Activated CD8-positive, alpha-beta memory T cell treated with anti-CD3 and anti-CD28 coated beads for 4 hours (primary cell): Measurements from ENCODE around the gene OR51B6.
"Not testable (repeated sequence)": the region's sequence is repeated elsewhere in the genome, so short reads cannot be mapped to it uniquely, and the experiment has no call there.

Source experiments
- DNase-seq, 2 donors: peaks; one replicate each; pipeline ENCODE4 v3.0.0-alpha.2; 2020; ENCODE audit warnings: low read depth in 2 of 2

The OR51B6 gene

DNA sequence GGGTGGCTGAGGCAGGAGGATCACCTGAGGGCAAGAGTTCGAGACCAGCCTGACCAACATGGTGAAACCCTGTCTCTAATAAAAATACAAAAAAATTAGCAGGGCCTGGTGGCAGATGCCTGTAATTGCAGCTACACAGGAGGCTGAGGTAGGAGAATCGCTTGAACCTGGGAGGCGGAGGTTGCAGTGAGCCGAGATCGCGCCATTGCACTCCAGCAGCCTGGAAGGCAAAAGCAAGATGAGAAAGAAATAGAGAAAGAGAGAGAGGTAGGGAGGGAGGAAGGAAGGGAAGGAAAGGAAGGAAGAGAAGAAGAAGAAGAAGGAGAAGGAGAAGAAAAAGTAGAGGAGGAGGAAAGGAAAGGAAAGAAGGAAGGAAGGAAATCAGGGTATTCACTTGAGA, 15.1 kb downstream of the OR51B6 start:
- DNase-seq, result not testable (repeated sequence)

DNA sequence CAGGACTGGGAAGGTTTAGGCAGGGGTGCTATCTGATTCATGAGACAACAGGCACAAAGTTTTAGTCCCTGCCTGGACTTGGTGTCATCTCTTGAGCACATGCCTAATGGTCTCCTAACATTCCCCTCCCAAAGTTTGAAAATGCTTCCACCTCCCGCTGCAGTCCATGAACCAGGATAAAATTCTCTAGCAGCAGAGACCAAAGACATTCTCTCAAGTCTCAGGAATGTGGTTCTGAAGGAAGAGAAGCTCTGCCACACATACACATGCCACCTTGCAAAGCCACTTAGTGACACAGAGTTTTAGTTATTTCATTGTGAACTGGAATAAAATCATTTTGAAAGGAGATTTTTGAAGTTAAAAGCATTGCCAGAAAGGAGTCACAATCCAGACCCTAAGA, 15.5 kb downstream of the OR51B6 start:
- no peak for DNase-seq

DNA sequence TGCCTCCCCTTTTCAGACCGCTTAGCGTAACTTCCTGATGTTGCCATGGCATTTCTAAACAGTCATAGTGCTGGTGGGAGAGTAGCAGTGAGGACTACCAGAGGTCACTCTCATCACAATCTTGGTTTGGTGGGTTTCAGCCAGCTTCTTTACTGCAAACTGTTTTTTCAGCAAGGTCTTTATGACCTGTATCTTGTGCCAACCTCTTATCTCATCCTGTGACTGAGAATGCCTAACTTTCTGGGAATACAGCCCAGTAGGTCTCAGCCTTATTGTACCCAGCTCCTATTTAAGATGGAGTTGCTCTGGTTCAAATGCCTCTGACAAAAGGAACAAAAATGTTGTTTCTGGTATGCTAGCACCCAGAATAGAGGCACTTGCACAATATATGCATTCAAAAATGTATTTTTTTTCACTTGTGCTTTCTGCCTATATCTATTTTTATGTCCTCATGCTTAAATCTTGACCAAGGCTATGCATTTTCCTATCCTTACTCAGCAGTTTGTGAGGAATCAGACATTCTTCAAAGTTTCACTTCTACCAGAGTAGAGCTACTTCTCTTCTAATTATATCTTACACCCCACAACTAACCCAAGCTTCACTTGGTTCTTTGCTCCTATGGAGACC, 16.3 kb downstream of the OR51B6 start:
- no peak for DNase-seq

DNA sequence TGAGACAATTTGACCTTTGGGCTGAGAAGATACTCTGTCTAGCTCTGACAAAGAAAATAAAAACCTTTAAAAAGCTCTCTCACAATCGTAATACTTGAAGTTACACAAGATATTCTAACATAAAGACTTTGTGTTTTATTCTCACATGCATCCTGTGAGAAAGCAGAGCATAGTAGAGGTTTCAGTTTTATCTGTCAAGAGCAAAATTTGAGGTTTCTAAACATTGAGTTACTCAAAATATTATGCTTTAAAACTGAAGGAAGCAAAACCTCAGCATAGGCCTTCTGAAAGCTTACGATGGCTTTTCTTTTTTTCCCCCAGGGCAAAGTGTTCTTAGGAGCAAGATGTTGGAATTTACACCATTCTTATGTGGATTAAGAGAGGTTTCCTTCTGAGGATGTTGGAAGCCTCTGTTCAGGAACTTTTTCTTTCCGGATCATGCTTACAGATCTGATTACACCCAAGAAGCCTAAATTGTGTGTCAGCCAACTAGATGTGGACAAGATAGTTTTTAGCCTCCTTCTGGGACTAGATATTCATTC, 17.3 kb downstream of the OR51B6 start:
- no peak for DNase-seq

DNA sequence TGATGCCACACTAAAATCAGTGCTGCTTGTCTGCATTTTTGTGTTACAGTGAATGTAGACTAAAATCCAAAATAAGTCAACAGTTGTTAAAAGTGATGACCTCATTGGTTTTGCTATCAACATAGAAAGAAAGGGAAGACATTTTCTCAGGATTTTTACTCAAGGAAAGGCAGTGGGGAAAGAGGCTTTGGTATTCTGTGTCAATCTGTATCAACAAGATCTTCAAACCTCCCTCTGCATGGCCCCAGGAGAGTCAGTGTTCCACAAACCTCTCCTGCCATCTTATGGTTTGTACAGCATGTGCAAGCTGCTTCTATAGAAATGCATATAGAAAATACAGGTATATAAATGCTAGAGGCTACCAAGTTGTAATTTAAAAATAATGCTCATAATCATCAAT, 18.5 kb downstream of the OR51B6 start:
- no peak for DNase-seq

DNA sequence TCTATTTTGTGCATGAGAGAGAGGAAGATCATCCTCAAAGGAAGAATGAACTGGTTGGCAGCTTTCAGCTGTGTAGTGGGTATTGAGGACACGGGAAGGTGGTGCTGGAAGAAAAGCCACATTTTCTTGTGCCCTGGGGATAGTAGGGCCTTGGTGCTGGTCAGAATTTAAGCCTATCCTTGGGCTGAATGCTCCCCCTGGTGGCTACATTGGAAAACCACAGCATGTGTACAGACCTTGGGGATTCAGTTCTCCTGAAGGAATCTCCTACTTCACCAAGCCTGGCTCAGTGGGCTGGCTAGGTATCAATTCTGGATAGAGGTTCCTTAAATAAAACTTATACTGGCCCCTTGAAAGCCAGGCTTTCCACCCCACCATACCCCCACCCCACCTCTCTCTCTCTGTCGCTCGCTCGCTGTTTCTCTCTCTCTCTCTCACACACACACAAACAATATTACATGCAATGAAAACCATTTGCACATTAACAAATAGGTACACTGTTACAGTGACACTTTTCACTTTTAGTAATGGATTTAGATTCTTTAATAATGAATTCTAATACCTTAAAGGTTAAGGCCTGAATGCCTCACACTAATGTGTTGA, 29.5 kb downstream of the OR51B6 start:
- no peak for DNase-seq

DNA sequence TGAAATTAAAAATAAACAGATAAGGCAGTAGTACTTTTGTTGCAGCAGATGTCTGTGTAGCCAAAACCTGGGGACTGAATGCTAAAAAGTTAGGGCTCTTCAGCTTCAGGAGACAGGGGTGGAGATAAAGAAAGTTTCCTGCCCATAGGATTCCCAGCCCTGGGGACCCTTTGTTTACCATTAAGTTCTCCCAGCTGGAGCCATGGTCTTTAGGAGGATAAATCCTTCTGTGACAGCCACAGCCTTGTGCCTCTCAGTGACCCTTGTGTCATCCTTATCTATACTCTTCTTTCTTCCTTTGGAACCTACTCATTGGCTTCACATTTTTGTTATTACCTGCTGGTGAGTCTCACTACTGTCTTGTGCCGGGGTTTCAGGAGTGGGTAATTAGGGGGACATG, 32.3 kb downstream of the OR51B6 start, which contains the start of gene OR51M1:
Gene OR51M1, plus strand, starts transcription at position 237 of the 400 bp plus-strand sequence. CDS start 5,587 bp downstream, outside the sequence.
- DNase-seq, result no peak

DNA sequence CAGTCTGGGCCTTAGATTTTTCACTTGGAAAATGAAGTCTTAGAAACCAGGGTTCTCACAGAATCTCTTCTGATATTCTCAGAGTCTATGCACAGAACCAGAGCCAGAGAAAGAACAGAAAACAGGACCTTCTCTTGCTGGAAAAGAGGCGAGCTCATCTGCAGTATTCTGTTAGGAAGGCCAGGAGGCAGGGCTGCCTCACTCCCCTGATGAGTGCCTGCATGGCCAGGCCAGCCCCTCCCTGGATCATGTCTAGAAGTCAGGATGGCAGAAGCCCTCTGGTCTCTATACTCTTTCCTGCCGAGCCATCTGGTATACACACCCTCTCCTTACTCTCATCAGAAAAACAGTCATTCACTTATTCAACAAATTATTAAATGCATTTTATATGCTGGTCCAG, 33.0 kb downstream of the OR51B6 start:
- DNase-seq, result no peak

DNA sequence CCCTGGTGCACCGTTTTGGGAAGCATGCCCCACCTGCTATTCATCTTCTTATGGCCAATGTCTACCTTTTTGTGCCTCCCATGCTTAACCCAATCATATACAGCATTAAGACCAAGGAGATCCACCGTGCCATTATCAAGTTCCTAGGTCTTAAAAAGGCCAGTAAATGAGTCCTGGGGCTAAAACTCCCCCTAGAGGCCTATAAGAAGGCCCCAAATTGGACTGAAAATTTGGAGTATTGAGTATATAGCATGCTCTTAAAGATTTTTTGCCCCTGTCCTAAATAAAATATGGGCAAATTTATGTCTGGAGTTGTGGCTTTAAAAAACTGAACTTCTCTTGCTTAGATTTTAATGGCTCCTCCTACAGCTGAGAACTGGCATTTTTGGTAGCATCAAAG, 38.9 kb downstream of the OR51B6 start:
- no peak for DNase-seq

DNA sequence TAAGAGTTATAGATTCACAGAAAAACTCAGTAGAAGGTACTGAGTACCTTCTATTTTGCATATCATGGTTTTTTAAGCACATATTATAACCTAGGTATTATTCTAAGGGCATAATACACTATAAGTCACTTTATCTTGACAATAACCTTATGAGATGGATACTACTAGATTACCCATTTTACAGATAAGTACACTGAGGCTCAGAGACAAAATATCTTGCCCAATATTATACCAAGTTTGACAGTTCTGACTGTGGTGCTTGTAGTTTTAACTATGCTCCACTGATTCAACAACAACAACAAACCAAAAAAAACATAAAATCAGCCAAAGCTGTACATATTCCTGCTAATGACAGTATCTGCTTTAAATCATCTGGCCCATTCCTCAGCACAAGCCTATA, 42.8 kb downstream of the OR51B6 start:
- DNase-seq, result no peak

DNA sequence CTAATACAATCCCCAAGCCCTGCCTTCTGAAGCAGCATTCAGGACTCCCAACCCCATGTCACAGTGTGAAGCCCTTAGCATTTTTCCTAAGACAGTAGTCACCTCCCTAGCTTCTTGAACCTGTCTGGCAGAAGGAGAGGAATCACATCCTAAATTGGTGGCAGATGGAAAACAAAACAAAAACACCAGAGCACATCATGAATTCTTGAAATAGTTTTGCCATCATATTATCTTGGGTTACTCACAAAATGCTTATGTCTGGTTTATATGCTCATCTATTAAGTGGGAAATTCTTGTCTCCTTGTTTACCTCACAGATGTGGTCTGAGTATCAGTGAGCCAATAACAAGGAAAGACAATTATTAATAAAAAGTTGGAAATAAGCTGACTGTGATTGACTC, 47.6 kb downstream of the OR51B6 start:
- DNase-seq, result no peak
